Airway epithelial cell (primary cell): ENCODE data around the gene OTULIN. TPM values are rescaled to one million over a fixed set of nuclear protein-coding genes. Genes with fewer than 3 reads are reported as not detected.

Experiments
- total RNA-seq: library from RNA; depleted of rRNA; stranded (reverse); fragments of >200 nt; gene quantifications from 2 replicates; pipeline ENCODE4 v1.2.3, GENCODE V29; 2015

The OTULIN gene
- total RNA-seq, result 28.6 and 36.5 TPM in 2 replicates

GRCh38 chr5:14664270-14665100, at the start of gene OTULIN:
Gene OTULIN (plus strand): TSS chr5:14664718. CDS start chr5:14664826, 108 bp downstream.

Other genes starting within 250 kb of the OTULIN start
- gene OTULINL, start 82.9 kb upstream of the OTULIN start, total RNA-seq, result 0.79 and 0.99 TPM in 2 replicates
- 12.7 TPM in 2 replicates for gene ANKH, start 207.1 kb downstream of the OTULIN start, total RNA-seq